ENCODE measurements around the gene NEUROG3.
A peak's percentile ranks its signal among the peaks of the same experiment; 100 is the strongest.

Gene NEUROG3

GRCh38 chr10:69580435-69580834 is 7.2 kb upstream of the NEUROG3 start:
- H2BK5ac ChIP-seq (ENCODE audit: low read depth, low read length, poor library complexity, severe bottlenecking): no peak overlapping the region

GRCh38 chr10:69579464-69580060 is 6.3 kb upstream of the NEUROG3 start:
- H3K9ac ChIP-seq (ENCODE audit: low read length): no peak overlapping the region
- H3K18ac ChIP-seq (ENCODE audit: low read depth in 1 of 2, low read length in 2 of 2): no peak overlapping the region
- H3K14ac ChIP-seq (ENCODE audit: low read length in 2 of 2): no peak overlapping the region
- H4K8ac ChIP-seq (ENCODE audit: low read length): no peak overlapping the region
- no peak overlapping the region for H3K4me2 ChIP-seq (ENCODE audit: low read length, poor library complexity, severe bottlenecking)
- peaks cover 87 to 95% of the 10 kb centered on the region in 2 experiments for H3K27me3 ChIP-seq (ENCODE audit: control insufficient read depth in 1 of 2, insufficient read depth in 1 of 2, low read length in 2 of 2)
- no peak overlapping the region for H3K23ac ChIP-seq (ENCODE audit: low read length in 2 of 2)
- H3K36me3 ChIP-seq (ENCODE audit: control insufficient read depth in 1 of 2, insufficient read depth in 2 of 2, low read depth in 1 of 2, low read length in 2 of 2): no peaks in the 10 kb centered on the region
- no peaks in the 10 kb centered on the region for H3K4me1 ChIP-seq (ENCODE audit: control insufficient read depth, insufficient read depth, low read depth, low read length)
- no peak overlapping the region for H4K91ac ChIP-seq (ENCODE audit: low read length)
- no peaks in the 10 kb centered on the region for H3K79me1 ChIP-seq (replicated peaks; ENCODE audit: low read length, poor library complexity, severe bottlenecking)
- no peak overlapping the region for H2BK5ac ChIP-seq (ENCODE audit: low read depth, low read length, poor library complexity, severe bottlenecking)
- no peaks in the 10 kb centered on the region for H3K9me3 ChIP-seq (ENCODE audit: control insufficient read depth, low read length)
- no peak overlapping the region for H2BK120ac ChIP-seq (ENCODE audit: low read depth, low read length)
- no peak overlapping the region for H2BK15ac ChIP-seq (ENCODE audit: low read depth, poor library complexity, severe bottlenecking)
- H3K27ac ChIP-seq (ENCODE audit: low read length, poor library complexity, severe bottlenecking): no peak overlapping the region
- no peak overlapping the region for H3K4ac ChIP-seq (ENCODE audit: low read depth in 1 of 2, low read length in 2 of 2)
- 41% methylated on average over 4 of the region's 8 CpGs for WGBS
- H2AK5ac ChIP-seq (ENCODE audit: low read length, severe bottlenecking): no peak overlapping the region
- H3K4me3 ChIP-seq (ENCODE audit: insufficient read depth in 1 of 2, low read depth in 1 of 2, low read length in 2 of 2): no peak overlapping the region
- no peak for DNase-seq
- H2AFZ ChIP-seq (ENCODE audit: low read depth, low read length): no peak overlapping the region
- no peak overlapping the region for H2BK12ac ChIP-seq (ENCODE audit: low read length in 2 of 2)

More at GRCh38 chr10:69580435-69580834, 7.2 kb upstream of the NEUROG3 start:
- no peak overlapping the region for H2BK15ac ChIP-seq (ENCODE audit: low read depth, poor library complexity, severe bottlenecking)
- no peak overlapping the region for H3K23ac ChIP-seq (ENCODE audit: low read length in 2 of 2)
- DNase-seq: no peak
- whole genome bisulfite sequencing: 70% methylated on average over 5 of the region's 5 CpGs
- no peak overlapping the region for H3K4me2 ChIP-seq (ENCODE audit: low read length, poor library complexity, severe bottlenecking)
- no peak overlapping the region for H2BK120ac ChIP-seq (ENCODE audit: low read depth, low read length)
- no peaks in the 10 kb centered on the region for H3K79me1 ChIP-seq (replicated peaks; ENCODE audit: low read length, poor library complexity, severe bottlenecking)
- no peaks in the 10 kb centered on the region for H3K36me3 ChIP-seq (ENCODE audit: control insufficient read depth in 1 of 2, insufficient read depth in 2 of 2, low read depth in 1 of 2, low read length in 2 of 2)
- H4K91ac ChIP-seq (ENCODE audit: low read length): no peak overlapping the region
- H3K27me3 ChIP-seq (ENCODE audit: control insufficient read depth in 1 of 2, insufficient read depth in 1 of 2, low read length in 2 of 2): peaks cover 87 to 95% of the 10 kb centered on the region in 2 experiments
- no peaks in the 10 kb centered on the region for H3K4me1 ChIP-seq (ENCODE audit: control insufficient read depth, insufficient read depth, low read depth, low read length)
- H3K14ac ChIP-seq (ENCODE audit: low read length in 2 of 2): no peak overlapping the region
- no peak overlapping the region for H2AK5ac ChIP-seq (ENCODE audit: low read length, severe bottlenecking)
- H3K18ac ChIP-seq (ENCODE audit: low read depth in 1 of 2, low read length in 2 of 2): no peak overlapping the region
- H4K8ac ChIP-seq (ENCODE audit: low read length): no peak overlapping the region
- H3K27ac ChIP-seq (ENCODE audit: low read length, poor library complexity, severe bottlenecking): no peak overlapping the region
- H3K9me3 ChIP-seq (ENCODE audit: control insufficient read depth, low read length): no peaks in the 10 kb centered on the region
- H2BK12ac ChIP-seq (ENCODE audit: low read length in 2 of 2): no peak overlapping the region
- no peak overlapping the region for H3K9ac ChIP-seq (ENCODE audit: low read length)
- H2AFZ ChIP-seq (ENCODE audit: low read depth, low read length): no peak overlapping the region
- H3K4me3 ChIP-seq (ENCODE audit: insufficient read depth in 1 of 2, low read depth in 1 of 2, low read length in 2 of 2): no peak overlapping the region
- no peak overlapping the region for H3K4ac ChIP-seq (ENCODE audit: low read depth in 1 of 2, low read length in 2 of 2)

- no peak overlapping the region for H3K4me3 ChIP-seq (ENCODE audit: insufficient read depth in 1 of 2, low read depth in 1 of 2, low read length in 2 of 2)
- H3K27me3 ChIP-seq (ENCODE audit: control insufficient read depth in 1 of 2, insufficient read depth in 1 of 2, low read length in 2 of 2): peaks cover 87 to 95% of the 10 kb centered on the region in 2 experiments
- no peak overlapping the region for H4K8ac ChIP-seq (ENCODE audit: low read length)
- H3K18ac ChIP-seq (ENCODE audit: low read depth in 1 of 2, low read length in 2 of 2): no peak overlapping the region
- no peaks in the 10 kb centered on the region for H3K9me3 ChIP-seq (ENCODE audit: control insufficient read depth, low read length)
- no peak overlapping the region for H2BK15ac ChIP-seq (ENCODE audit: low read depth, poor library complexity, severe bottlenecking)
- H3K79me1 ChIP-seq (replicated peaks; ENCODE audit: low read length, poor library complexity, severe bottlenecking): no peaks in the 10 kb centered on the region
- 4% methylated on average over 32 of the region's 32 CpGs for WGBS
- H3K27ac ChIP-seq (ENCODE audit: low read length, poor library complexity, severe bottlenecking): no peak overlapping the region
- no peak overlapping the region for H3K23ac ChIP-seq (ENCODE audit: low read length in 2 of 2)
- DNase-seq: no peak
- no peak overlapping the region for H2BK5ac ChIP-seq (ENCODE audit: low read depth, low read length, poor library complexity, severe bottlenecking)
- no peak overlapping the region for H3K4ac ChIP-seq (ENCODE audit: low read depth in 1 of 2, low read length in 2 of 2)
- H3K4me1 ChIP-seq (ENCODE audit: control insufficient read depth, insufficient read depth, low read depth, low read length): no peaks in the 10 kb centered on the region
- H2BK12ac ChIP-seq (ENCODE audit: low read length in 2 of 2): no peak overlapping the region
- H3K14ac ChIP-seq (ENCODE audit: low read length in 2 of 2): no peak overlapping the region
- H3K9ac ChIP-seq (ENCODE audit: low read length): no peak overlapping the region
- H4K91ac ChIP-seq (ENCODE audit: low read length): no peak overlapping the region
- H3K4me2 ChIP-seq (ENCODE audit: low read length, poor library complexity, severe bottlenecking): no peak overlapping the region
- no peak overlapping the region for H2AK5ac ChIP-seq (ENCODE audit: low read length, severe bottlenecking)
- no peak overlapping the region for H2BK120ac ChIP-seq (ENCODE audit: low read depth, low read length)
- H2AFZ ChIP-seq (ENCODE audit: low read depth, low read length): no peak overlapping the region
- H3K36me3 ChIP-seq (ENCODE audit: control insufficient read depth in 1 of 2, insufficient read depth in 2 of 2, low read depth in 1 of 2, low read length in 2 of 2): no peaks in the 10 kb centered on the region
These were observed 5.3 kb upstream of the NEUROG3 start for GRCh38 chr10:69578508-69578991.

GRCh38 chr10:69577268-69578232 is 4.3 kb upstream of the NEUROG3 start:
- Histone ChIP-seq H3K9ac (ENCODE audit: low read length) (no peak overlapping the region), H3K18ac (ENCODE audit: low read depth in 1 of 2, low read length in 2 of 2) (no peak overlapping the region), H3K36me3 (ENCODE audit: control insufficient read depth in 1 of 2, insufficient read depth in 2 of 2, low read depth in 1 of 2, low read length in 2 of 2) (no peaks in the 10 kb centered on the region), H3K9me3 (ENCODE audit: control insufficient read depth, low read length) (no peaks in the 10 kb centered on the region), H2AFZ (ENCODE audit: low read depth, low read length) (no peak overlapping the region), H3K27me3 (ENCODE audit: control insufficient read depth in 1 of 2, insufficient read depth in 1 of 2, low read length in 2 of 2) (peaks cover 87 to 95% of the 10 kb centered on the region in 2 experiments), H3K4me3 (ENCODE audit: insufficient read depth in 1 of 2, low read depth in 1 of 2, low read length in 2 of 2) (no peak overlapping the region), H2BK5ac (ENCODE audit: low read depth, low read length, poor library complexity, severe bottlenecking) (no peak overlapping the region), H4K91ac (ENCODE audit: low read length) (no peak overlapping the region), H2BK12ac (ENCODE audit: low read length in 2 of 2) (no peak overlapping the region), H3K4me2 (ENCODE audit: low read length, poor library complexity, severe bottlenecking) (no peak overlapping the region), H2BK15ac (ENCODE audit: low read depth, poor library complexity, severe bottlenecking) (no peak overlapping the region), H3K23ac (ENCODE audit: low read length in 2 of 2) (no peak overlapping the region), H3K27ac (ENCODE audit: low read length, poor library complexity, severe bottlenecking) (no peak overlapping the region), H3K79me1 (replicated peaks; ENCODE audit: low read length, poor library complexity, severe bottlenecking) (no peaks in the 10 kb centered on the region), H3K4me1 (ENCODE audit: control insufficient read depth, insufficient read depth, low read depth, low read length) (peaks cover 9% of the 10 kb centered on the region), H3K14ac (ENCODE audit: low read length in 2 of 2) (no peak overlapping the region), H3K4ac (ENCODE audit: low read depth in 1 of 2, low read length in 2 of 2) (no peak overlapping the region), H2BK120ac (ENCODE audit: low read depth, low read length) (no peak overlapping the region), H2AK5ac (ENCODE audit: low read length, severe bottlenecking) (no peak overlapping the region), H4K8ac (ENCODE audit: low read length) (no peak overlapping the region)
- 2% methylated on average over 38 of the region's 51 CpGs for WGBS
- DNase-seq: peak; percentile 17
